Measurements from ENCODE around the gene JPH2. TPM values are rescaled to one million over a fixed set of nuclear protein-coding genes. Genes with fewer than 3 reads are reported as not detected.

JPH2 gene
- total RNA-seq, 2 donors from 2014 or later: 29.1 to 31.1 TPM

GRCh38 chr20:44084439-44084838 lies 102.5 kb downstream of the JPH2 start:
- WGBS: 91% methylated on average over 2 of the region's 2 CpGs
- Histone ChIP-seq H3K36me3 (no peaks in the 10 kb centered on the region), H3K27me3 (replicated peaks; ENCODE audit: insufficient read depth) (no peaks in the 10 kb centered on the region), H3K9me3 (no peaks in the 10 kb centered on the region), H3K4me3 (no peak overlapping the region), H3K4me1 (replicated peaks) (peaks cover 3% of the 10 kb centered on the region), H3K27ac (no peak overlapping the region)
- no peak for TF ChIP-seq POLR2AphosphoS5 (IDR thresholded peaks at IDR 0.05)
- no peak for TF ChIP-seq CTCF (IDR thresholded peaks at IDR 0.05)
- TF ChIP-seq POLR2A (IDR thresholded peaks at IDR 0.05): no peak
- no peak for DNase-seq (ENCODE audit: low spot score)
- intact Hi-C loops (cut with DNase I): loop anchor here (5.0 kb wide), 3 partner anchors 67 to 547 kb away; no protein-coding TSS in a partner anchor

GRCh38 chr20:44083220-44083933 lies 103.6 kb downstream of the JPH2 start:
- Histone ChIP-seq H3K27me3 (replicated peaks; ENCODE audit: insufficient read depth) (no peaks in the 10 kb centered on the region), H3K4me1 (replicated peaks) (peaks cover 3% of the 10 kb centered on the region), H3K36me3 (no peaks in the 10 kb centered on the region), H3K27ac (no peak overlapping the region), H3K9me3 (no peaks in the 10 kb centered on the region), H3K4me3 (no peak overlapping the region)
- intact Hi-C loops (cut with DNase I): loop anchor here (5.0 kb wide), 3 partner anchors 66 to 546 kb away; no protein-coding TSS in a partner anchor
- peak; percentile 39 for DNase-seq (ENCODE audit: low spot score)
- 67% methylated on average over 10 of the region's 10 CpGs for WGBS
- TF ChIP-seq POLR2A (IDR thresholded peaks at IDR 0.05) (no peak), POLR2AphosphoS5 (IDR thresholded peaks at IDR 0.05) (peak; percentile 48)

GRCh38 chr20:44081888-44082287 lies 105.1 kb downstream of the JPH2 start:
- H3K4me1 ChIP-seq (replicated peaks): no peaks in the 10 kb centered on the region
- DNase-seq (ENCODE audit: low spot score): no peak
- 82% methylated on average over 5 of the region's 5 CpGs for WGBS
- TF ChIP-seq POLR2A (IDR thresholded peaks at IDR 0.05): no peak
- no peak overlapping the region for H3K27ac ChIP-seq
- H3K9me3 ChIP-seq: no peaks in the 10 kb centered on the region
- H3K27me3 ChIP-seq (replicated peaks; ENCODE audit: insufficient read depth): no peaks in the 10 kb centered on the region
- intact Hi-C loops (cut with DNase I): loop anchor here (5.0 kb wide), 3 partner anchors 65 to 545 kb away; no protein-coding TSS in a partner anchor
- no peaks in the 10 kb centered on the region for H3K36me3 ChIP-seq
- no peak overlapping the region for H3K4me3 ChIP-seq

- no peaks in the 10 kb centered on the region for H3K27me3 ChIP-seq (replicated peaks; ENCODE audit: insufficient read depth)
- intact Hi-C loops (cut with DNase I): loop anchor here (5.0 kb wide), 3 partner anchors 64 to 544 kb away; no protein-coding TSS in a partner anchor
- no peak overlapping the region for H3K27ac ChIP-seq
- no peaks in the 10 kb centered on the region for H3K4me1 ChIP-seq (replicated peaks)
- H3K36me3 ChIP-seq: no peaks in the 10 kb centered on the region
- WGBS: 79% methylated on average over 4 of the region's 4 CpGs
- H3K9me3 ChIP-seq: no peaks in the 10 kb centered on the region
- DNase-seq (ENCODE audit: low spot score): no peak
- TF ChIP-seq POLR2A (IDR thresholded peaks at IDR 0.05): no peak
- no peak for TF ChIP-seq POLR2AphosphoS5 (IDR thresholded peaks at IDR 0.05)
- no peak for TF ChIP-seq CTCF (IDR thresholded peaks at IDR 0.05)
- H3K4me3 ChIP-seq: no peak overlapping the region
These were observed 105.5 kb downstream of the JPH2 start for GRCh38 chr20:44081476-44081875.

GRCh38 chr20:44080646-44081267 lies 106.2 kb downstream of the JPH2 start:
- Histone ChIP-seq H3K36me3 (no peaks in the 10 kb centered on the region), H3K9me3 (no peaks in the 10 kb centered on the region), H3K4me3 (no peak overlapping the region), H3K27me3 (replicated peaks; ENCODE audit: insufficient read depth) (no peaks in the 10 kb centered on the region), H3K4me1 (replicated peaks) (no peaks in the 10 kb centered on the region), H3K27ac (no peak overlapping the region)
- 12% methylated on average over 8 of the region's 8 CpGs for WGBS
- peak; percentile 66 for DNase-seq (ENCODE audit: low spot score)
- TF ChIP-seq POLR2A (IDR thresholded peaks at IDR 0.05) (no peak), CTCF (IDR thresholded peaks at IDR 0.05) (peak; percentile 97 to 100 (median 99)), POLR2AphosphoS5 (IDR thresholded peaks at IDR 0.05) (peak; percentile 25)
- intact Hi-C loops (cut with DNase I): loop anchor here (1.0 to 5.0 kb wide), 4 partner anchors 63 to 543 kb away; no protein-coding TSS in a partner anchor
